Mesodermal cell (in vitro differentiated cells): ENCODE data around the gene TMEM51.

Source experiments
- H3K27ac ChIP-seq: 2 replicates; pipeline ENCODE4 v1.7.0; 2013; ENCODE audit warnings: mild to moderate bottlenecking, low read depth, low read length, moderate library complexity; ENCODE audit not compliant: severe bottlenecking
- H3K36me3 ChIP-seq: 2 replicates; pipeline ENCODE4 v1.7.1; 2013; ENCODE audit warnings: mild to moderate bottlenecking, low read length, moderate library complexity; ENCODE audit not compliant: control insufficient read depth, insufficient read depth
- H3K4me1 ChIP-seq: one replicate; pipeline ENCODE4 v1.7.1; 2013; ENCODE audit warnings: mild to moderate bottlenecking, low read length; ENCODE audit not compliant: insufficient read depth, control insufficient read depth, poor library complexity, severe bottlenecking
- H3K4me3 ChIP-seq: 2 replicates; pipeline ENCODE4 v1.7.0; 2013; ENCODE audit warnings: low read length, control low read depth, mild to moderate bottlenecking; ENCODE audit not compliant: insufficient read depth, poor library complexity, severe bottlenecking; ENCODE audit errors: extremely low read depth
- H3K9me3 ChIP-seq: 2 replicates; pipeline ENCODE4 v1.7.1; 2013; ENCODE audit warnings: mild to moderate bottlenecking, low read length, moderate library complexity; ENCODE audit not compliant: control insufficient read depth
- WGBS, 2 experiments: methylation state at CpG; one replicate each; pipeline ENCODE4 v1.1.5; 2013; ENCODE audit warnings: missing lambda C conversion rate in 2 of 2; ENCODE audit not compliant: insufficient coverage in 2 of 2; 5-methylcytosine and 5-hydroxymethylcytosine counted together

Gene TMEM51

GRCh38 chr1:15177710-15178166 lies 24.2 kb downstream of the TMEM51 start:
- no peaks in the 10 kb centered on the region for H3K36me3 ChIP-seq
- 89 to 90% methylated on average over 13 to 14 of the region's 14 CpGs for WGBS, 2 experiments

GRCh38 chr1:15178571-15179484 lies 25.3 kb downstream of the TMEM51 start:
- peak overlapping the region; percentile 84 for H3K27ac ChIP-seq
- WGBS, 2 experiments, result 64 to 71% methylated on average over 6 to 7 of the region's 9 CpGs

More at GRCh38 chr1:15177710-15178166, 24.2 kb downstream of the TMEM51 start:
- Histone ChIP-seq H3K4me1 (peaks cover 25% of the 10 kb centered on the region), H3K9me3 (no peaks in the 10 kb centered on the region), H3K27ac (no peak overlapping the region), H3K4me3 (no peak overlapping the region)

GRCh38 chr1:15179485-15179883 lies 25.9 kb downstream of the TMEM51 start:
- Histone ChIP-seq H3K9me3 (no peaks in the 10 kb centered on the region), H3K27ac (peak overlapping the region; percentile 84), H3K4me3 (no peak overlapping the region), H3K36me3 (peaks cover 4% of the 10 kb centered on the region), H3K4me1 (peaks cover 25% of the 10 kb centered on the region)
- 89 to 92% methylated on average over 6 to 7 of the region's 8 CpGs for WGBS, 2 experiments

More at GRCh38 chr1:15178571-15179484, 25.3 kb downstream of the TMEM51 start:
- Histone ChIP-seq H3K4me1 (peaks cover 25% of the 10 kb centered on the region), H3K4me3 (no peak overlapping the region), H3K9me3 (no peaks in the 10 kb centered on the region), H3K36me3 (peaks cover 4% of the 10 kb centered on the region)

GRCh38 chr1:15180189-15180588 lies 26.6 kb downstream of the TMEM51 start:
- Histone ChIP-seq H3K4me3 (no peak overlapping the region), H3K4me1 (peaks cover 25% of the 10 kb centered on the region), H3K27ac (no peak overlapping the region), H3K9me3 (no peaks in the 10 kb centered on the region), H3K36me3 (peaks cover 4% of the 10 kb centered on the region)
- WGBS, 2 experiments, result 86 to 94% methylated on average over 6 to 7 of the region's 7 CpGs

GRCh38 chr1:15180945-15181523 lies 27.5 kb downstream of the TMEM51 start:
- 97 to 99% methylated on average over 8 of the region's 8 CpGs for WGBS, 2 experiments

GRCh38 chr1:15181564-15181963 lies 28.0 kb downstream of the TMEM51 start:
- WGBS, 2 experiments, result 84 to 96% methylated on average over 10 of the region's 10 CpGs
- H3K27ac ChIP-seq, result no peak overlapping the region
- no peaks in the 10 kb centered on the region for H3K9me3 ChIP-seq
- peaks cover 25% of the 10 kb centered on the region for H3K4me1 ChIP-seq
- H3K4me3 ChIP-seq, result no peak overlapping the region
- peaks cover 4% of the 10 kb centered on the region for H3K36me3 ChIP-seq

More at GRCh38 chr1:15180945-15181523, 27.5 kb downstream of the TMEM51 start:
- no peak overlapping the region for H3K27ac ChIP-seq
- H3K4me3 ChIP-seq, result no peak overlapping the region
- H3K36me3 ChIP-seq, result peaks cover 4% of the 10 kb centered on the region
- H3K9me3 ChIP-seq, result no peaks in the 10 kb centered on the region
- H3K4me1 ChIP-seq, result peaks cover 25% of the 10 kb centered on the region

- no peaks in the 10 kb centered on the region for H3K9me3 ChIP-seq
- H3K4me3 ChIP-seq, result no peak overlapping the region
- peaks cover 24% of the 10 kb centered on the region for H3K4me1 ChIP-seq
- no peak overlapping the region for H3K27ac ChIP-seq
- 98% methylated on average over 4 to 5 of the region's 8 CpGs for WGBS, 2 experiments
- H3K36me3 ChIP-seq, result peaks cover 4% of the 10 kb centered on the region
These were observed 31.1 kb downstream of the TMEM51 start for GRCh38 chr1:15184436-15185241.

- peaks cover 28% of the 10 kb centered on the region for H3K4me1 ChIP-seq
- WGBS, 2 experiments, result 88 to 100% methylated on average over 2 to 3 of the region's 3 CpGs
- H3K36me3 ChIP-seq, result peaks cover 4% of the 10 kb centered on the region
- no peaks in the 10 kb centered on the region for H3K9me3 ChIP-seq
- H3K27ac ChIP-seq, result no peak overlapping the region
- no peak overlapping the region for H3K4me3 ChIP-seq
These were observed 32.1 kb downstream of the TMEM51 start for GRCh38 chr1:15185617-15186016.

GRCh38 chr1:15186073-15186845 lies 32.7 kb downstream of the TMEM51 start:
- H3K9me3 ChIP-seq, result no peaks in the 10 kb centered on the region
- 71 to 89% methylated on average over 5 of the region's 6 CpGs for WGBS, 2 experiments
- H3K27ac ChIP-seq, result peak overlapping the region; percentile 2

GRCh38 chr1:15186846-15187151 lies 33.3 kb downstream of the TMEM51 start:
- 30 to 53% methylated on average over 3 to 4 of the region's 6 CpGs for WGBS, 2 experiments
- H3K9me3 ChIP-seq, result no peaks in the 10 kb centered on the region
- H3K4me1 ChIP-seq, result peaks cover 28% of the 10 kb centered on the region
- no peak overlapping the region for H3K4me3 ChIP-seq
- peak overlapping the region; percentile 2 for H3K27ac ChIP-seq
- peaks cover 4% of the 10 kb centered on the region for H3K36me3 ChIP-seq

More at GRCh38 chr1:15186073-15186845, 32.7 kb downstream of the TMEM51 start:
- H3K4me3 ChIP-seq, result no peak overlapping the region
- peaks cover 4% of the 10 kb centered on the region for H3K36me3 ChIP-seq
- H3K4me1 ChIP-seq, result peaks cover 28% of the 10 kb centered on the region
